Gastroesophageal sphincter (tissue), 3 donors: ENCODE results near the gene KRT6A.

Experiments
- CTCF ChIP-seq, 4 experiments: fragments of 200-600 bp in 2 of 4; fragments of 450-650 bp in 2 of 4; sonication (generic) in 1 of 4; IDR thresholded peaks; one replicate each; pipeline ENCODE4 v1.5.1; 2017 to 2019; ENCODE audit warnings: antibody characterized with exemption in 4 of 4, mild to moderate bottlenecking in 2 of 4, moderate library complexity in 2 of 4
- EP300 ChIP-seq: sonication (generic); formaldehyde crosslinking; IDR thresholded peaks from one replicate; pipeline ENCODE4 v1.6.1; 2017; ENCODE audit warnings: antibody characterized with exemption, mild to moderate bottlenecking
- POLR2A ChIP-seq, 2 donors: fragments of 450-650 bp; IDR thresholded peaks; one replicate each; pipeline ENCODE4 v1.6.1; 2017; ENCODE audit warnings: antibody characterized with exemption in 2 of 2, mild to moderate bottlenecking in 2 of 2, moderate library complexity in 1 of 2
- POLR2AphosphoS5 ChIP-seq: sonication (generic); formaldehyde crosslinking; IDR thresholded peaks from one replicate; pipeline ENCODE4 v1.6.1; 2017; ENCODE audit warnings: antibody characterized with exemption

DNA sequence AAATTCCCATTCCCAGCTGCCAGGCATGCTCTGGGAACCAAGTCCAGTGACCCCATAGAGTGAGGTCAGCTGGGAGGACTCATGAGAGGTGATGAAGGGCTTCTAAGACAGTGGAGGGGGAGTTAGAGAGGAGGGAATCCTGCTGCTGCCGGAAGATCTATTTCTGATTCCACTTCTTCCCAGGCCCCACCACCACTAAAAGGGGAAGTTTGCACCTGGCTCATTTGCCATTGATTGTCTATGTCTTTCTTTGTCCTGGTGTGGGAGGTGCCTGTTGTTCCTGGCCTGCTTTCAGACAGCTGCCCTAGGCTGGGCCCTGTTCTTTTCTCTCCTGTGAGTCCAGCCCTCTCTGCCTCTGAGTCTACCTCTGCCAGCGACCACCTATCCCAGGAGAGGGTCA is 3.0 kb upstream of the KRT6A start:
- no peak for TF ChIP-seq POLR2AphosphoS5
- TF ChIP-seq CTCF (IDR thresholded peaks at IDR 0.05): no peak
- no peak for TF ChIP-seq POLR2A (IDR thresholded peaks at IDR 0.05)
- no peak for TF ChIP-seq EP300
